GM21576 (cell line): Measurements from ENCODE around the gene CTAGE1.

Experiments
- ATAC-seq: cut with Tn5 transposase; IDR thresholded peaks from one replicate; pipeline ENCODE4 v1.9.1; 2021; ENCODE audit warnings: mild to moderate bottlenecking, moderate library complexity; ENCODE audit not compliant: unreplicated experiment

The CTAGE1 gene

DNA sequence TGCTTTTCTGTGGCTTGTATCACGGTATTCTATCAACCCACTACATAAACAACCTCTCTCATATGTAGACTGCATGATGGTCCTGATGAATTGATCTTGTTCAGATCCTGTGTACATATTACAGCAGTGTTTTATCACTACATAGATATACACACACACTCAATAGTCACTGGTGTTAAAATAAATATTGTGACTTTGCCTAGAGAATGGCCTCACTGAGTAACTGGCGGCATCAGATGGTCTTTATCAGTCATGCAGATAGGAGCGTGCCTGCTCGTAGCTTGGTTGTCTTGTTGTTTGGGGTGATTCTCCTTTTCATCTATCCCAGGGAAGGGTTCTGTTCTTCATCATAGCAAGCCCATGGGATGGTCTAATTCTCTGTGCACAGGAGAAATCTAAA is 18.4 kb upstream of the CTAGE1 start:
- ATAC-seq = no peak

DNA sequence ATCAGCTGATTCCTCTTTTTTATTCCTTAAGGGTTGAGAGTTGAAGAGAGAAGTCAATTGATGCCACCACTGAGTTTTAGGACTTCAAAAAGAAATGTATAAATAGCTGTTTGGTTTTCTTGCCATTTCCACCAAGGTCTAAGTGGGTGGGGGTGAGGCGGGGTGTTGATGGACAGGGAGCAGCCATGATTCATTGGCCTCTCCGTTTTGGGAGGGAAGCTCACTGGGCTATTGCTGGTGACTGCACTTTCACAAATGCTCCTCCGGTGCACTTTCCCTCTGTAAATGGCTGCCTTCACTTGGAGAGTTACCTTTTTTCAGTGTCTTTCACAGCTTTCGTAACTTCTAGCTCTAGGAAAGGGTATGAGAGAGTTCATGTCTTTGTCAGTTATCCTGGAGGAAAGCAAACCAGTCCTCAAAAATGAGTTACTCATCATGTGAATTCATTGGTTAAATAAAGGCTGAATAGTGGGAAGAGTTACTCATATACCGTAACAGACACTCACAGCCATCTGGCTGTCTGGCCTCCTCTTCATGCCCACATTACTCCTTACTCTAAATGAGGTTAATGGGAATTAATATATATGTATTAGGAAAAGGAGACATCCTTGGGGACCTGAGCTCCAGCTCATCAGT is 17.4 kb upstream of the CTAGE1 start:
- no peak for ATAC-seq

DNA sequence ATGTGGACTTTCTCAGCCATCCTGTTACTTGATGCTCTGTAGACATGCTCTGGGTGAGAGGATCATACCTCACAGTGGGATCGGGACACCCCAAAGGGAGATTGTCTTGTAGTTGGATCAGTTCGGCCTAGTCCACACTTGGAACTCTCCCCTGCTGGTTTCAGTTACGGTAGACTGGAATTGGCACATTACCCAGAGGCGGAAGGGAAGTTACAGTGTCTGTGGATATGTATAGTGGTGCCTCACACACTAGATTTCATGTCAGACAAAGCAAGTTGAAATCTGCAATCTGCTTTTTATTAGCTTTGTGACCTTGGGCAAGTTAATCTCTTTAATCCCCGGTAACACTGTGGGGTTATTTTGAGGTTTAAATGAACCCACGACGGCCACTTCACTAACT is 16.2 kb upstream of the CTAGE1 start:
- no peak for ATAC-seq

DNA sequence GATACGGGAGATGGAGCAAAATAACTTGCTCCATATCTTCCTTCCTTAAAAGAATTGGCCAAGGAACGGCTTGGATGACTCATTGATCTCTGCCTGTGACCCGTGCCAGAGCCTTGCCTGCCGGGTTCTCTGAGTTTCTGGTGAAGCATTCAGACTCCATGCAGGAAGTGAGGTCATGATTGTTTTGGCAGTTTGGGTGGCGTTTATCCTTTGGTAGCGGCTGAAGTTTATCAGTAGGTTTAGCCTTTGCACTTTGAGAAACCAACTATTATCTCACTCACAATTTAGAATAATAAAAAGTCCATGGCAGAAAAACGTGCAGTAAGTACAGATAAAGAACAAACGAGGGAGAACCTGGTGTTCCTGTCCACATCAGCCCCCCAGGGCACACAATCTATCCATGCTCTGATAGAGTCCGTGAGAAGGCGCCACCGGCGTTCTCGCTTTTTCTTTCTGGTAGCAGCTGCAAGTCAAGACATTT is 15.0 kb upstream of the CTAGE1 start:
- no peak for ATAC-seq

DNA sequence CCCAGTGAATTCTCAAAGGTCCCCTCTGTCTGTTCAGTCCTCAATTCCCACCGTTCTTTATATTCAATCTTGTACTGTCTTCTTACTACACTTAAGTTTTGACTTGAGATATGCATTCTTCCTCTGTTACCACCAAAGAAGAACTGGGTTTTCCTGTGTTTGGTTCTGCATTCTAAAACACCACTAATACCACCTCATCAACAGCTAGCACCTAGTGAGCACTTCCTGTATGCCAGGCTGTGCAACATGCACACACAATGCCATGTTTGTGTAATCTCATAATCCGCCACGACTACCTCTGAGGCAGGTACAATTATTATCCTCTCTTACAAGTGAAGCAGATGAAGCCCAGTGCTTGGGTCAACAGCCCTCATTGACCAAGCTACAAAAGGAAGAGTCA is 11.8 kb upstream of the CTAGE1 start:
- no peak for ATAC-seq

DNA sequence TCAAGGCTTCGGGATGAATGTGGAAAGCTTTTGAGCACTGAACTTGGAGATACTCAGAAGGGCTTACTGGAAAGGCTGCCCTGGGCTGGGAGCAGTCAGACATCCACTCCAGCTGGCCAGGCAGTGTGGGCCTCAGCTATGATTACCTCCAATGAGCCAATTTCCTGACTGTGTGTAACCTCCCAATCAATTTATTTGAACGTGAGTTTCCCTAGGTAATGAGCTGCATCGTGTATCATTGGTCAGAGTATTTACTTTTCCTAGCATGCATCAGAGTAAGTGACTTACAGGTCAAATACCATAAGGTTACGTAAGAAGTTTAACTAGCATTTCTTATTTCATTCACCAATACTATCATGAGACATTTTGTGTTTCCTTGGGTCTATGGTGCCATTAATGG is 11.0 kb upstream of the CTAGE1 start:
- no peak for ATAC-seq

DNA sequence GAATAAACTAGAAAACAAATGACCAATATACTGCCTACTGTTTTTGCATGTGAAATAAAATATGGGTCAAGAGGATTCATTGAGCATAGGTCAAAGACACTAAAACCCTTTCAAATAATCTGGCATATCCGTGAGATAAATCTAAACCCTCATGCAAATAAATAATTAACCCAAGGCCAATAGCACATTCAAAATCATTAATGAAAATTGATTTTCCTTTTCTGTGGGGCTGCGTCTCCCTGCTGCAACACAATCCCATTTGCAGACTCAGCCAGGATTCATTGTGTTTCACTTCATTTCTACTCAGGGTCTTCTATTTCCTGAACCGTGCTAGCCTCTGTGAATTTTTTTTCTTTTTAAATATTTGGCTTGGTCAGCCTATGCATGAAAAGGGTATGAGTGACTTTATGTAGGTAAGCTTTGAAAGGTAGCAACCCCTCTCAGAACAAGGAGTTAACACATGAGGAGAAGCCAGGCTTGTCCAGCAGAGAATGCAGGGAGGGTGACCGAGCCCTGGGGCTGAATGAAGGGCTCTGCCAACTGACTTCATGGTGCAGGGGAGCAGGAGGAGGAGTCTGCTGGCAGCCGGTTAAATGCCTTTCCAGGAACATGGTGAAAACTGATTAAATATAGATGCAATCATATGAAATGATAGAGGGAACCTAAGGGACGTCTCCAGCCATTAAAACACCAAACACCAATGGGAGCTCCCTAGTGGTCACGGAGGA is 10.3 kb upstream of the CTAGE1 start:
- ATAC-seq = no peak

DNA sequence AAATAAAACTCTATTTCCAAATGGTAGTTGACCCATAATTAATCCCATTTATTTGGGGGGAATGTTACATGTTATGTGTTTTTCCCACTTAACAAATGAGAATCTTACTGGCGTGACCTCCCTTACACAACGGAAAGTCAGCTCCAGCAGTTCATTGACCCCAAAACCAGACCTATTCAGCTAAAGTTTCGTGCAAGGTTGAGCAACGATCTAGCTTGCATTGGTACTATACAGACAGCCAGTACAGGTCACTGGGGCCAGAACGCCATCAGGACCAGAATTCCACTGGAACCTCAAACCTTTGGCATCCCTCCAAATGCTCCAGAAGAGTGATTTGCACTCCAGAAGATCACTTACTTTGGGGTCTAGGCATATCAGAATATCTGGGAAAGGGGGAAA is 6.8 kb upstream of the CTAGE1 start:
- no peak for ATAC-seq

DNA sequence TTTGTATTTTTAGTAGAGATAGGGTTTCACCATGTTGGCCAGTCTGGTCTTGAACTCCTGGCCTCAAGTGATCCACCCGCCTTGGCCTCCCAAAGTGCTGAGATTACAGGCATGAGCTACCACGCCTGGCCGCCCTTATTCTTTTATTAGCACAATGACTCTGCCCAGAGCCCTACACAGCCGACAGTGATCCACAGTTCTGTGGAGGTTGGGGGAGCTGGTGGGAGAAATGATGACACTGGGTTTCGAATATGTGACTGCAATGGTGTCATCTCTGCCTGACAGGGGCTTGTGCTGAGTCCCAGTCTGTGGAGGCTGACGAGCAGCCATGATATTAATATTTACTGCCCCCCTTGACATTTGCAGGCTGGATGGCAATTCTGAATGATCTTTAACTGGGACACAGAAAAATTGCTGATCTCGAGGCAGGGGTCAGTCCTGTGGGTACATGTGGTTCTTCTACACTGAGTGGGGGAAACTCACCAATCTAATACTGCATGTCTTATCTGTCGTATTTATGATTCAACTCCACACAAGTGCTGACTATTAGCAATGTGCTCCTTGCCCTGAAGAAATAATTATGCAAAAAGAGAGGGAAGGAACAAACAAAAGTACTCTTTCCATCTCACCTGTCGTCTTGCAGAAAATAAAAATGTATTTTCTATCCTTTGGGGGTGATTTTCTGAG is 6.3 kb upstream of the CTAGE1 start:
- ATAC-seq = no peak

DNA sequence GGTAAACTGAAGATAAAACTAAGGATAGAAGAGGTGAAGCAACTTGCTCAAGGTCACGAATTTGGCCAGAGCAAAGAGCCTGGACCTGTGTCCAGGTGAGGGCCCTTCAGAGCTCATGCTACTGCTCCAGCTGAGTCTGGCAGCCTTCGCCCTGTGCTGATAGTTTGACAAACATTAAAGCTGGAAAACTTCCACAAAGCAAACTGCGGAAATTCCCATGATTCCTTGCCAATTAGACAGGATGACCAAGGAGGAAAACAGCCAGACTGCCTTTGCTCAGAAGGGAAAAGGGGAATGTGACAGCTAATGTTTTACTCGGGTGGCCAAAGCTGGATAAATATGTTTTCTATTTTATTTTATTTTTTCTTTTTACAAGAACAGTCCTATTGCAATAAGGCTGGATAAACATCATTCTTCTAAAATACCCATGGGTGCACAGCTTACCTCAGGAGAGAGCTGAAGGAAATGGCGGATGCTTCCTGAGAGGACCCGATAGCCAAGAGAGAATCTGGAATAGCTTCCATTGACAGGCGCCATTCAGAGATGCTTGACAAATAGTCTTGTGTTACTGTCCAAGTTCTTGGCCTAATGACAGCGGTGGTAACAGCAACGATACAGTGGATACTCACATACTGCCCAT is 5.3 kb upstream of the CTAGE1 start:
- no peak for ATAC-seq

DNA sequence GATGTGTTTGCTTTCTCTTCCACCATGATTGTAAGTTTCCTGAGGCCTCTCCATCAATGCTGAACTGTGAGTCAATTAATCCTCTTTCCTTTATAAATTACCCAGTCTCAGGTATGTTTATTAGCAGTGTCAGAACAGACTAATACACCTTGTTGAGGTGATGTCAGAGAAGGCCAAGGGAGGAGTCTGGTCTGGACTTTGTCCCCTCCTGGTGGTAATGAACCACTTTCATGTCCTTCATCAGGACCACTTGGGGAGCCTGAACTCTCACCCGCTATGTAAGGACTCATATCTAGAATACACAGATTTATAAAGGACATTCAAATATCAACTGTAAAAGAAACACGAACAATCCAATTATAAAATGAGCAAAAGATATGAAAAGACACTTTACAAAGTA is 2.9 kb upstream of the CTAGE1 start:
- ATAC-seq = no peak

DNA sequence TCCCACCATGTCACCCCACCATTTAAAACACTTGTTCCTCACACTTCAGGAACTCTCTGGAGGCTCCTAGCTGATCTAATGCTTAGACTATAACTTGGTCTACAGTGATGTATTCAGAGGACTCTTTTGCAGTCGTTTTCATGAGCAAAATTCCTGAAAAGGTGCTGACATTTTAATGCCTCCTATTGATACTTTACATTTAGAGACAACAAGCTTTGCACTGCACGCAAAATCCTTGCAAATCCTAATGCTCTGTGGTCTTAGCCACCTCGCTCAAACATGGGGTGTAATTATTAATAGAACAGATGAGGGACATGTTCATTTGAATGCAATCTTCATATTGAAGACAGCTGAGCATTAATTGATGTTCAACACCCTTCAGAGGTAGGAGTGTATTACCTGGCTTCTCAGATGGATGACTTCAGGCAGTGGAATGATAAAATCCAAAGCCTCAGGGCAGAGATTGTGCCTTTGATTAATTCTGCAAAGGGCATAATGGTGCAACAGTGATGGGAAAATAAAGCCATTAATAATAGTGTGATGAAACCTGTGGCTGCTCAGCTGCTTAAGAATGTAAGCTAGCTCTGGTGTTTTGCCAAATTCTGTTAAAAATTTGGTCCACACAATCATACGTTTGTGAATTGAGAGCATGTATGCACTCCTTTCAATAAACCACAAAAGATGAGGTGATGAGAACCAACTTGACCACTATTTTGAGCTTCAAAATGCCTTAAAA is 5.4 kb downstream of the CTAGE1 start:
- ATAC-seq = no peak

DNA sequence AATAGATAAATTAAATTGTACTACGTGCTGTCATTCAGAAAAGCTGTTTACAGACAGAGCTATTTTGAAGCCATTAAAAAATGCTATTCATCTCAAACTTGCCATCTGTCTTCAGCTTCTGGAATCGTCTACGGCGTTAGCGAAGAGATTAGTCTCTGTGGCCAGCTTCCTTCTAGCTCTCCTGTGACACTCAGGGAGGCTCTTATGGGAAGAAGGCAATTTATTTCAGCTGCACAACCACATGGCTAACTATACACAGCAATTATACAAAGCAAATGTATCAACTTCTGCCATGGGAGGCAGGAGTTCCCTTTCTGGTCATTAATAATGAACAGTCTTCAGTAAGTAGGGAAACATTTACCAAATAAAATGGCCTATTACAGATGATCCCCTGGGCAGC is 6.3 kb downstream of the CTAGE1 start:
- ATAC-seq = no peak

DNA sequence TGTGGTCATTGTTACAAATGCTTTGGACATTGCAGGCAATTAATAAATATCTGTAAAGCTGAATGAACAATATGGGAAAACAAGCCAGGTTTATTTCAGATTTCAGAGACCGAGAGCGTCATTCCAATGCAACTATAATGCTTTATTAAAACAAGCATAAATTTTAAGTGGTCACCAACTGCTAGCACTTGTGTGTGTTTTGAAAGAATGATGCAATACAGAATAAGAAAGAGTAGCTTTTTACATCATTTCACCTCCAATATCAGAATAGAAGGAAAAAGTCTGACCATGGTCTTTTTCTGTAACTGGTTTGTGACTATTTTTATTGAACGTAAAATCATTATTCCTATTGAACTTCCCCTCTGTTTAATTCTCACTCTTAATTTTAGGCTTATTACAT is 7.6 kb downstream of the CTAGE1 start:
- ATAC-seq = no peak

DNA sequence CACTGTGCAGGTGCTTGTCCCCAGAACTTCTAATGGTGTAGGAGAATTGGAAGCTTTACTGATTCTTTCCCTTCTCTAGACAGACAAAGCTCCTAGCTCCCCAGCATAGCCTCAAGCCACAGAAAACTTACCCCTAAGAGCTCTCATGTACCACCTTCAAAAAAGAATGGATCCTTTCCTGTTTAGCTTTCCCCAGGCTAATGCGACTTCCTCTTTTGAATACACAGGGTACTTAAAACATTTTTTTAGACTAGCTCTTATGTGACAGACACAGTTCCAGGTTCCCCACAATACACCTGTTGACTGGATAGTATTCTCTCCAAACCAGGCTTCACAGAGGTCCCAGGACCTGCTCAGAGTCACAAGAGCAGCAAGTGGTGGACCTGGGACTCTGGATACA is 8.3 kb downstream of the CTAGE1 start:
- no peak for ATAC-seq

DNA sequence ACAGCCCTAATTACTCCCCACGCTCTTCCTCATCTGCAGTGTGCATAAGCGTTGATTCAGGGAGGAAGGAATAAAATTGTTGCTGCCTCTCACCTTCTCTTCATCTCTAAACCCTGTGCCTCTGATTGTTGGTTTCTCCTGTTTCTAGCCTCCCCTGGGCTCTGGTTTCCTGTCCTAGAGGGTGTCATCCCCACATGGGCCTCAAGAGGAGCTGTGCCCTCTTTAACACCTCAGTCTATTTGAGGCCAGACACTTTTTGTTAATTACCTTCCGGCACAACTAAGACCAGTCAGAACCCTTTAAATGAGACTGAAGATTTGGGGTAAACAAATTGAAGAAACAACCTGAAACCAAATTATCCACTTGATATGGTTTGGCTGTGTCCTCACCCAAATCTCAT is 9.7 kb downstream of the CTAGE1 start:
- ATAC-seq = no peak

DNA sequence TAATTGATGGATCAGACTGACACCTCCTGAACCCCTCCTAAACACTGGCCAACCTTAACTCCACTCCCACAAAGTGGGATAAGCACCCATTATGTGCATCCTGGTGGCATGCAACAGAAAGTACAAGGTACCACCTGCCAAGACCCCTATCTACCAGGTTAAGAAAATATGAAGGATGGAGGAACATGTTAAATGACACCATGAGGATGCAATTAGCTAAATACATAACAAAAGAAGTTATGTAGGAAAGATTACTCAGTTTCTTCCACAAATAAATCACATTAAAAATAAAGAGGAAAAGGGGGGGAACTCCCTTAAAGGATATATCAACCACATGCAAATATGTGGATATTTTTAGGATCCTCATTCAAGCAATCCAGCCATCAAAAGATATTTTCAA is 12.6 kb downstream of the CTAGE1 start:
- no peak for ATAC-seq

DNA sequence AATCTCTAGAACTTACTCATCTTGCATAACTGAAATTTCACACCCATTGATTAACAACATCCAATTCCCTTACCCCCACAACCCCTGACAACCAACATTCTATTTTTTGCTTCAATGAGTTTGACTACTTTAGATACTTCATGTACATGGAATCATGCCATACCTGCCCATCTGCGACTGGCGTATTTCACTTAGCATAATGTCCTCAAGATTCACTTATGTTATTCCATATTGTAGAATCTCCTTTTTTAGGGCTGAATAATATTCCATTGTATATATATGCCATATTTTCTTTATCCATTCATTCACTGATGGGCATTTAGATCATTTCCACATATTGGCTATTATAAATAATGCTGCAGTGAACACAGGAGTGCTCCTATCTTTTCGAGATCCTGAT is 13.8 kb downstream of the CTAGE1 start:
- ATAC-seq = no peak

DNA sequence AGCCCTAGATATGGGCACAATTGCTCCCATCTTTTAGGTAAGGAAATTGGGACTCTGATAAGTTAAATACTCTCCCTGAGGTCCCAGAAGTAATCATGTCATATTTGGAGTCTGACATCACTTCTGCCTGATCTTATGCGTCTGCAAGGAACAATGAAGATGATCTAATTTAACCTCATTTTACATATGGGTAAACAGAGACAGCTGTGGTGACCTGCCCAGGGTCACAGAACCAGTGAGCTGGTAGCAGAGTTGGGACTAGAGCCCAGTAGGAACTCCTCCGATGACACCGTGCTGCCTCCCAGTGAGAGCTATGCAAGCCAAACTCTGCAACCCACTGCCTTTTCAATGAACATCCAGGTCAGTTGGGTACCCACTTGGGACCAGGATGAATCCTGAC is 17.8 kb downstream of the CTAGE1 start:
- ATAC-seq = no peak

DNA sequence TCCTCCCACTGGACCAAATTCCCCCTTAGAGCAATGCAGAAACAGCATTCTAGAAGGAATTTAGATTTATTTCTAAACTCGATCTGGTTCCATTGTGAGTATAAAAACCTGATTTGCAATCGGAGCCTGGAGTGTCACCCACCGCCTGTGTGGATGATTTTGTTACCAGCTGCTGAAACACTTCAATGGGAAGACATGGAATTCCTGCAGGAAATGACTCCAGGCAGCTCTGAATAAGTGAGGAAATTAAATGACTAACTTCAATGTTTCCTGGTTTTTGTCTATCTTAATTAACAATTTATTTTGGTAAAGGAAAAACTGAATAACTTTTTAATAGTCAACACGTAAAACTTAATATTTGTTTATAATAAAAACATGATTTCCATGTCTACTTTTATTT is 19.3 kb downstream of the CTAGE1 start:
- ATAC-seq = no peak

DNA sequence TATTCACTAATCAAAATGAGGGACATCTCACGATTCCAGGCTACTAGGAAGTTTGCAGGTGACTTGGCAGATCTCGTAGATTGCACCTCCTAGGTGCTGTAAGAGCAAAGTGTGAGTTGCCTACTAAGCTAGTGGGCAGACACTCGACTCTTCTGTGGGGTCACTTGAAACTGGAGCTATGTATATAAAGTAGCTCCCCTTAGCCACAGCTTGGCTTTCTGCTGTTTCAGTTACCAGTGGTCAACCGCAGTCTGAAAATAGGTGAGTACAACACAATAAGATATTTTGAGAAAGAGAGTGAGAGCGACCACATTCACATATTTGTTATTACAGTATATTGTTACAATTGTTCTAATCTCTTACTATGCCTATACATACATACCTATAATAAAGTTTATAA is 23.3 kb downstream of the CTAGE1 start:
- ATAC-seq = no peak
